Upper lobe of right lung (tissue), 1 donor: Measurements from ENCODE around the gene SRGAP3. TPM values are rescaled to one million over a fixed set of nuclear protein-coding genes. Genes with fewer than 3 reads are reported as not detected.

Experiments
- ATAC-seq: fragments of 200-7000 bp; cut with Tn5 transposase; one replicate; pipeline ENCODE4 v1.9.1; 2020; ENCODE audit warnings: mild to moderate bottlenecking, moderate library complexity
- DNase-seq: peaks from one replicate; pipeline ENCODE4 v3.0.0-alpha.2; 2020
- H3K27ac ChIP-seq: fragments of 200-600 bp; one replicate; pipeline ENCODE4 v1.8.0; 2022
- H3K27me3 ChIP-seq: fragments of 200-600 bp; one replicate; pipeline ENCODE4 v1.8.0; 2022; ENCODE audit warnings: mild to moderate bottlenecking
- H3K36me3 ChIP-seq: fragments of 200-600 bp; one replicate; pipeline ENCODE4 v1.8.0; 2022
- H3K4me1 ChIP-seq: fragments of 200-600 bp; one replicate; pipeline ENCODE4 v1.8.0; 2022
- H3K4me3 ChIP-seq: fragments of 200-600 bp; one replicate; pipeline ENCODE4 v1.8.0; 2022; ENCODE audit warnings: mild to moderate bottlenecking
- H3K9me3 ChIP-seq: fragments of 200-600 bp; one replicate; pipeline ENCODE4 v1.8.0; 2022
- CTCF ChIP-seq: fragments of 200-600 bp; IDR thresholded peaks from one replicate; pipeline ENCODE4 v1.8.0; 2022; ENCODE audit warnings: antibody characterized with exemption
- intact Hi-C: fragments of 100-400 bp; cut with DNase I; formaldehyde crosslinking; loops from one replicate; pipeline ENCODE4 v1.11.0; 2022
- total RNA-seq: library from RNA; stranded (reverse); fragmentation: NEBNext Ultra II Directional; extraction: Animal tissue kit (Norgen Biotek cat#: 25700); gene quantifications from one replicate; pipeline ENCODE4 v1.2.1, GENCODE V29; 2021
- donor health status: DM: no; HTN: yes; CAD: no; lungs with severe emphysema.

The SRGAP3 gene
- total RNA-seq, 1 donor from 2014 or later, result 3.2 TPM

- Histone ChIP-seq H3K4me3 (no peak overlapping the region), H3K4me1 (no peaks in the 10 kb centered on the region), H3K36me3 (no peaks in the 10 kb centered on the region), H3K9me3 (no peaks in the 10 kb centered on the region), H3K27me3 (no peaks in the 10 kb centered on the region), H3K27ac (no peak overlapping the region)
- intact Hi-C loops, result no loop called here
- no peak for DNase-seq
- TF ChIP-seq CTCF, result no peak
- no peak for ATAC-seq
Measured at GRCh38 chr3:9198899-9199335, 50.5 kb downstream of the SRGAP3 start.

GRCh38 chr3:9198261-9198660, 51.2 kb downstream of the SRGAP3 start:
- intact Hi-C loops, result no loop called here
- no peak for ATAC-seq
- no peak for TF ChIP-seq CTCF
- no peaks in the 10 kb centered on the region for H3K4me1 ChIP-seq
- no peak for DNase-seq
- H3K4me3 ChIP-seq, result no peak overlapping the region
- H3K9me3 ChIP-seq, result no peaks in the 10 kb centered on the region
- no peaks in the 10 kb centered on the region for H3K36me3 ChIP-seq
- H3K27ac ChIP-seq, result no peak overlapping the region
- no peaks in the 10 kb centered on the region for H3K27me3 ChIP-seq

- Histone ChIP-seq H3K27ac (no peak overlapping the region), H3K36me3 (no peaks in the 10 kb centered on the region), H3K9me3 (no peaks in the 10 kb centered on the region), H3K27me3 (no peaks in the 10 kb centered on the region), H3K4me3 (no peak overlapping the region), H3K4me1 (no peaks in the 10 kb centered on the region)
- DNase-seq (no peak), ATAC-seq (no peak)
- intact Hi-C loops, result no loop called here
- TF ChIP-seq CTCF, result no peak
Measured at GRCh38 chr3:9196020-9196419, 53.4 kb downstream of the SRGAP3 start.

GRCh38 chr3:9195390-9195789, 54.1 kb downstream of the SRGAP3 start:
- ATAC-seq, result no peak
- Histone ChIP-seq H3K27me3 (no peaks in the 10 kb centered on the region), H3K4me1 (no peaks in the 10 kb centered on the region), H3K9me3 (no peaks in the 10 kb centered on the region), H3K4me3 (no peak overlapping the region), H3K27ac (no peak overlapping the region), H3K36me3 (no peaks in the 10 kb centered on the region)
- intact Hi-C loops, result no loop called here
- TF ChIP-seq CTCF, result no peak
- no peak for DNase-seq

- Histone ChIP-seq H3K36me3 (no peaks in the 10 kb centered on the region), H3K4me1 (no peaks in the 10 kb centered on the region), H3K4me3 (no peak overlapping the region), H3K27ac (no peak overlapping the region), H3K9me3 (no peaks in the 10 kb centered on the region), H3K27me3 (no peaks in the 10 kb centered on the region)
- DNase-seq (no peak), ATAC-seq (no peak)
- intact Hi-C loops, result no loop called here
- TF ChIP-seq CTCF, result no peak
Measured at GRCh38 chr3:9194509-9195184, 54.8 kb downstream of the SRGAP3 start.
